Renal pelvis (tissue), 12 donors: ENCODE data around the gene ELP6. TPM values are rescaled to one million over a fixed set of nuclear protein-coding genes. Genes with fewer than 3 reads are reported as not detected.

ENCODE experiments used
- DNase-seq: peaks from one replicate; pipeline ENCODE4 v3.0.0-alpha.2; 2013
- long read RNA-seq, 16 experiments: transcript quantifications; one replicate each; lab custom pipeline, GENCODE V29; 2026
- polyA plus RNA-seq, 3 donors: library from polyadenylated mRNA; unstranded; fragments of 120-200 nt; gene quantifications; one replicate each; pipeline ENCODE4 v1.2.1, GENCODE V29; 2013; ENCODE audit not compliant: insufficient read length in 3 of 3

ELP6 gene, protein sequence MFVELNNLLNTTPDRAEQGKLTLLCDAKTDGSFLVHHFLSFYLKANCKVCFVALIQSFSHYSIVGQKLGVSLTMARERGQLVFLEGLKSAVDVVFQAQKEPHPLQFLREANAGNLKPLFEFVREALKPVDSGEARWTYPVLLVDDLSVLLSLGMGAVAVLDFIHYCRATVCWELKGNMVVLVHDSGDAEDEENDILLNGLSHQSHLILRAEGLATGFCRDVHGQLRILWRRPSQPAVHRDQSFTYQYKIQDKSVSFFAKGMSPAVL
- polyA plus RNA-seq: 10 to 100 TPM; 42.1 to 52.9 (median 49.9) TPM
- long read RNA-seq, donor 1, transcript ELP6-201 (7 exons, 1,401 nt): major isoform, 14 of 39 reads
- long read RNA-seq, donor 1, partial matches to known transcripts: 22 of 39 reads
- long read RNA-seq, donor 1, other reads (novel, unspliced or antisense): 0 of 39 reads
- long read RNA-seq, donor 2, transcript ELP6-201 (7 exons, 1,401 nt): major isoform, 19 of 53 reads
- long read RNA-seq, donor 2, partial matches to known transcripts: 30 of 53 reads
- long read RNA-seq, donor 2, other reads (novel, unspliced or antisense): 0 of 53 reads
- long read RNA-seq, donor 3, partial matches to known transcripts: 8 of 13 reads
- long read RNA-seq, donor 3, other reads (novel, unspliced or antisense): 0 of 13 reads
- long read RNA-seq, donor 4, transcript ELP6-201 (7 exons, 1,401 nt): major isoform, 13 of 40 reads
- long read RNA-seq, donor 4, partial matches to known transcripts: 24 of 40 reads
- long read RNA-seq, donor 4, other reads (novel, unspliced or antisense): 0 of 40 reads
- long read RNA-seq, donor 5, transcript ELP6-201 (7 exons, 1,401 nt): major isoform, 10 of 18 reads
- long read RNA-seq, donor 5, partial matches to known transcripts: 6 of 18 reads
- long read RNA-seq, donor 5, other reads (novel, unspliced or antisense): 0 of 18 reads
- long read RNA-seq, donor 6, transcript ELP6-201 (7 exons, 1,401 nt): major isoform, 7 of 45 reads
- long read RNA-seq, donor 6, partial matches to known transcripts: 36 of 45 reads
- long read RNA-seq, donor 6, other reads (novel, unspliced or antisense): 0 of 45 reads
- long read RNA-seq, donor 7, transcript ELP6-201 (7 exons, 1,401 nt): major isoform, 13 of 19 reads
- long read RNA-seq, donor 7, partial matches to known transcripts: 0 of 19 reads
- long read RNA-seq, donor 7, other reads (novel, unspliced or antisense): 0 of 19 reads
- long read RNA-seq, donor 8, transcript ELP6-201 (7 exons, 1,401 nt): major isoform, 7 of 13 reads
- long read RNA-seq, donor 8, partial matches to known transcripts: 5 of 13 reads
- long read RNA-seq, donor 8, other reads (novel, unspliced or antisense): 0 of 13 reads
- long read RNA-seq, donor 9, transcript ELP6-201 (7 exons, 1,401 nt): major isoform, 9 of 43 reads
- long read RNA-seq, donor 9, partial matches to known transcripts: 33 of 43 reads
- long read RNA-seq, donor 9, other reads (novel, unspliced or antisense): 0 of 43 reads
- long read RNA-seq, donor 10, transcript ELP6-201 (7 exons, 1,401 nt): major isoform, 9 of 18 reads
- long read RNA-seq, donor 10, partial matches to known transcripts: 6 of 18 reads
- long read RNA-seq, donor 10, other reads (novel, unspliced or antisense): 0 of 18 reads
- long read RNA-seq, donor 11, transcript ELP6-201 (7 exons, 1,401 nt): major isoform, 12 of 12 reads
- long read RNA-seq, donor 11, partial matches to known transcripts: 0 of 12 reads
- long read RNA-seq, donor 11, other reads (novel, unspliced or antisense): 0 of 12 reads
- long read RNA-seq, donor 12, transcript ELP6-201 (7 exons, 1,401 nt): major isoform, 14 of 41 reads
- long read RNA-seq, donor 12, partial matches to known transcripts: 26 of 41 reads
- long read RNA-seq, donor 12, other reads (novel, unspliced or antisense): 0 of 41 reads
- long read RNA-seq, donor 13, transcript ELP6-201 (7 exons, 1,401 nt): major isoform, 6 of 23 reads
- long read RNA-seq, donor 13, partial matches to known transcripts: 14 of 23 reads
- long read RNA-seq, donor 13, other reads (novel, unspliced or antisense): 0 of 23 reads
- long read RNA-seq, donor 14: 0 reads
- long read RNA-seq, donor 15, transcript ELP6-201 (7 exons, 1,401 nt): major isoform, 6 of 37 reads
- long read RNA-seq, donor 15, partial matches to known transcripts: 29 of 37 reads
- long read RNA-seq, donor 15, other reads (novel, unspliced or antisense): 0 of 37 reads
- long read RNA-seq, donor 16, transcript ELP6-201 (7 exons, 1,401 nt): major isoform, 9 of 26 reads
- long read RNA-seq, donor 16, partial matches to known transcripts: 16 of 26 reads
- long read RNA-seq, donor 16, other reads (novel, unspliced or antisense): 0 of 26 reads

DNA sequence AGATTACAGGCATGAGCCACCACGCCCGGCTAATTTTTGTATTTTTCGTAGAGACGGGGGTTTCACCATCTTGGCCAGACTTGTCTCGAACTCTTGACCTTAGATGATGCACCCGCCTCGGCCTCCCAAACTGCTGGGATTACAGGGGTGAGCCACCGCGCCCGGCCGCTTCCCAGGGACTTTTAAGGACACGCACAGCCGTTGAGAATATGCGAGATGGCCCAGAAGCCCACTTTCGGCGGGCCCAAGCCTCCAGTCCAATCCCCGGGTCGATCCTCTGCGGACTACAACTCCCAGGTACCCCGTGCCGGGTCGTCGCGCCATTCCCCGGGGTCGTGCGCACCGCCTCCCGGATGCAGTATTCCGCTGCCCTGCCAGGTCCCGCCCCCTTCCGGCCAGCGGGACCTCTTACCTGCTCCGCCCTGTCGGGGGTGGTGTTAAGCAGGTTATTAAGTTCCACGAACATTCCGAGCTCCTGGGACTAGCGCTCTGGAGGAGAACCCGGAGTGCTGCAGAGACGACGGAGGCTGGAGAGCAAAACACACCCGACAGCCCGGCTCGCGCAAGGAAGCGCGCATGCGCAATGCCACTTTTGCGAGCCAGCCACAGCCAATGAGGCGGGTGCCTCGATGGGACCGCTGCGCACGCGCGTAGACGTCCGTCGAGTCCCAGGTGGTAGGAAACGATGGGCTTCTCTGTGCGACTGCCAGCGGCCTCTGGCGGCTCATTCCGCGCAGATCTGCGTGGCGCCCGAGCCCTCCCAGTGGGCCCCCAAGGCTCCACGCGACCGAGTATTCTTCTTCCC is at the start of gene ELP6:
Gene ELP6 (minus strand): TSS at position 588 of the 805 bp plus-strand sequence. CDS start 122 bp downstream, at position 466.
- peak; percentile 96 for DNase-seq

- DNase-seq: no peak
Measured at GRCh38 chr3:47556351-47556750, 42.8 kb upstream of the ELP6 start.

DNA sequence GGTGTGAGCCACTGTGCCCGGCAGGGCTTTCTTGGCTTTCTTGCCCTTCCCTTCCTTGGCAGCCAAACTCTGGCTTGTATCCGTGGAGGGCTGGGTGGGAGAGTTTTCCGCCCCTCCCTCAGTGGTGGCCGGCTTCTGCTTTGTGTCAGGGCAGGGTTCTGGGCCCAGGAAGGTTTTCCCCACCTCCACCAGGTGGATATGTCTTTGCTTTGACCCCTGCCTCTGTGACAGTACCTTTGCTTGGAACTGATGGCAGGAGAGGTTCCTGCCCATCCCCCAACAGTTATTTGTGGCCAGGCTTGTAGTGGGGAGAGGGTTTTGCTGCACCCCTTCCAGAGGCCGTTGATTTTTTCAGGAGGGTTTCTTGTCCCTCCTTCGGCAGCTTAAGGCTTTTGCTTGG is 40.8 kb upstream of the ELP6 start:
- DNase-seq: no peak

GRCh38 chr3:47553407-47553806 is 39.9 kb upstream of the ELP6 start:
- DNase-seq: no peak

- DNase-seq: peak; percentile 56
Measured at GRCh38 chr3:47542471-47543173, 29.1 kb upstream of the ELP6 start.

DNA sequence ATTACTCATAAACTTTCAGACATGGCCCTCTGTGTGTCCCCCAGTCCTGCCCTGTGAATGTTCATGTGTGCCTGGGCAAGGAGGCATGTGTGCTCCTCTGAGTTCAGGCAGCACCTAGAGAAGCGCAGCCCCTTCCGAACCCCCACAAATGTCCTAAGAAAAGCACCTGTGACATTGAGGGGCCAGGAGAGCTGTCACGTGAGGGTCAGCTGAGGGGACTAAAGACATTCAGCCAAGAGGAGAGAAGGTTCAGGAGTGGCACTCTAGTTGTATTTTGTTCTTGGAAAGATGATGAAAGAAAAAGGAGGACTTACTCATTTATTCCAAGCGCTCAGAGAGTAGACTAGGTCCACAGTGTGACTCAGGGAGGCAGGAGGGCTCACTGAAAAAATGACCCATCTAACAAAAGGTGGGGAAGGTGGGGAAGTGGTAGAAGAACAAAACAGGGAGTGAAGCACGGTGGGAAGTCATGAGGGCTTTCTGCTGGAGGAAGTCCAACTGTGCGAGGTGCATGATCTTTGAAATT is 28.1 kb upstream of the ELP6 start:
- DNase-seq: no peak

GRCh38 chr3:47540281-47540680 is 26.8 kb upstream of the ELP6 start:
- DNase-seq: no peak

DNA sequence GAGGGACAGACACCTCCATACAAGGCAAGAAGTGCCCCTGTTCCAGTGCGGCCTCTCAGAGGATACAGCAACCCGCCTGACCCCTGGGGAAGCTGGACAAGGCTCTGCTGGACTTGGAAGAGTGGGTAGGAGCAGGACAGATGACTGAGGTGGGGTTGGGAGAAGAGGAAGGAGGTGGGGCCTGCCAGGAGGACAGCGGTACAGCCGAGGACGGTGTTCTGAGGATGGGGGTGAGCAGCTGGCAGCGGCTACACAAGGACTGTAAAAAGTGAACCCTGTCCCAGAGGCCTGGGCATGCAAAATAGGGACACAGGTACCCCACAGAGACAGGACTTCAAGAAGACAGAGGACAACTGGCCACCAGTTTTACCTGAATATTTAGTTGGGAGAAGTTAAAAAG is 23.5 kb upstream of the ELP6 start:
- no peak for DNase-seq

DNA sequence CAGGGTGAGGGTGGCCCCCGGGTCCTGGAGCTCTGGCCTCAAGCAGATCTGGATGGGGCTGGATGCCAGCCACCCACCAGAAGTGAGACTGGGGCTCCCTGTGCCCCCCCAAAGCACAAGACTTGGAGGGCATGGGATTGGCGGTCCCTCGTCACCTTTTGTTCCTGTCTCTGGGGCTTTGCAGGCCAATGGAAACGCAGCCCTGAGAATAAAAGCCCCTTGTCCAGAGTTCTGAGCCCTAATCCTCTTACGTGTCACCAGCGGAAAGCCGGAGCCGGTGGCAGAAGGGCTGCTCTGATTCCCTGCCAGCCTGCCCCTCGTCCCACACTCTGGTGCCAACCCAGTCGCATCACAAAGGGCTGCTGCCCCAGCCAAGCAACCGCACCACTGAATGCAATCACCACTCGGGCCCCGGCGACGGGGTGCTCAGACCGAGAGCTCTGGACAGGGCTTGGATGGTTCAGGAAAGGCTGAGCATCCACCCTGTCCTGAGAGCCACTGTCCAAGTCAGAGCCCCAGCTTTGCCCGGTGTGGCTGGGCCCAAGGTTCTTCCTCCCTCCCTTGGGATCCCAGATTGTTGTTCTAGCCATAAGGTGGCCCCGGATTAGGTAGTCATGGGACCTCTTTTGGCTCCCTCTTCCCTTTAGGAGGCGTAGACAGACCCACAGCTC is 22.8 kb upstream of the ELP6 start:
- no peak for DNase-seq

DNA sequence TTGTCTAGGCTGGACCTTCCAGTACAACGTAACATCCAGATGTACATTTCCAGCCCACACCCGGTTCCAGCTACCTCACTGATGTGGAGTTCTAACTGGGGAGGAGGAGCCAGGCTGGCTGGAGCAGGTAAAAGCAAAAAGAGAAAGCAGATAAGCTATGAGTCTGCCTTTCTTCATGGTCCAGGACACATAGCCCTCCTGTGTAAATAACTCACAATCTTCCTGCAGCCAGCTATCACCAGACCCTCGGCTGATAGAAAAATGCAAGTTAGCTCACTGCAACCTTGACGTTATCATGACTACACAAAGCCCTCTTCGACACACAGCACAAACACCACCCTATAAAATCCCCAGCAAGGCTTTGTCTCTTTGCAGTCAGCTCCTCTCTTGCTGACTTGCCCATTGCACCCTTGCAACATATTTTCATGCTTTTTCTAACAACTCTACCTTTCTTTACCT is 20.5 kb upstream of the ELP6 start:
- DNase-seq: no peak

DNA sequence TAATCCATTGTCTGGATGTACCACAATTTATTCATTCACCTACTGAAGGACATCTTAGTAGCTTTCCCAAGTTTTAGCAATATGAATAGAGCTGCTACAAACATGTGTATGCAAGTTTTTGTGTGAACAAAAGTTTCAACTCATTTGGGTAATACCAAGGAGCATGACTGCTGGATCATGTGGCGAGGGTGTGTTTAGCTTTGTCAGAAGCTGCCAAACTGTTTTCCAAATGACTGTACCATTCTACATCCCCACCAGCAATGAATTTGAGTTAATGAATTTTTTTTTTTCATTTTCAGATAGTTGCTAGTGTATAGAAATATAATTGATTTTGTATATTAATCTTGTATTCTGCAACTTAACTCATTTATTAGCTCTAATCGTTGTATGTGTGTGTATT is 20.0 kb upstream of the ELP6 start:
- no peak for DNase-seq

GRCh38 chr3:47527952-47528725 is 14.6 kb upstream of the ELP6 start:
- no peak for DNase-seq

GRCh38 chr3:47525617-47526016 is 12.1 kb upstream of the ELP6 start:
- no peak for DNase-seq

DNA sequence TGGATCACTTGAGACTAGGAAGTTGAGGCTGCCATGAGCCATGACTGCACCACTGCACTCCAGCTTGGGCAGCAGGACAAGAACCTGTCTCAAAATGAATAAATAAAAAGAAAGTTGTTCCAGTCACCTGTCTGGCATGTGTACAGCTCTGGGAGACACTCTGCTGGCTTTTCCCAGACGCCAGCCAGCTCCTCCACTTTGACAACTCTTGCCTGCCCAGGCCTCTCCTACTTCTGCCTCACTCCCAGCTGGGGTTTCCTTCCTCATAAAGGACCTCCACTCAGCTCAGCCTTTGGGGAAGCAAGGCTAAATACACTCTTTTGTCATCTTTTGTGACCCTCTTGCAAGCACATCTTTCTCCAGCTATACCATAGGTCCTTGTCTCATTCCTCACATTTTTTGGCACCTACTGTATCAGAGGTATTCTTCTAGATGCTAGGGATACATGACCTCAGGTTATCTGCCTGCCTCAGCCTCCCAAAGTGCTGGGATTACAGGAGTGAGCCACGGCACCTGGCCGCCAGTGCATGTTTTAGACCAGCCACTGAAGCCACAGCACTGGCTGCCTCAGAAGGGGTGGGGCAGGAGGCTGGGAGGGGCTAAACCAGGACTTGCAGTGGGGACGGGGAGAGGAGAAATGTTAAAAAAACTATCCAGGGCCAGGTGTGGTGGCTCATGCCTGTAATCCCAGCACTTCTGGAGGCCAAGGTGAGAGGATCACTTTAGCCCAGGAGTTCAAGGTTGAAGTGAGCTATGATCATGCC is 10.0 kb upstream of the ELP6 start:
- no peak for DNase-seq
